Measurements from ENCODE around the gene FAM83C. TPM values are rescaled to one million over a fixed set of nuclear protein-coding genes. Genes with fewer than 3 reads are reported as not detected.

The FAM83C gene
- total and polyA plus RNA-seq, 7 donors: under 0.01 to 0.03 TPM; not detected in 5

- DNase-seq: no peak
- no peak overlapping the region for H3K4me3 ChIP-seq
- no peak overlapping the region for H3K27ac ChIP-seq
- no peaks in the 10 kb centered on the region for H3K9me3 ChIP-seq
- peaks cover 6 to 44% (median 9%) of the 10 kb centered on the region in 4 donors for H3K36me3 ChIP-seq
- TF ChIP-seq CTCF (IDR thresholded peaks at IDR 0.05) (no peak), POLR2AphosphoS5 (IDR thresholded peaks at IDR 0.05) (no peak), EP300 (IDR thresholded peaks at IDR 0.05) (no peak), POLR2A (IDR thresholded peaks at IDR 0.05) (no peak)
- intact Hi-C loops (cut with DNase I): loop anchor here (5.0 kb wide), 1 partner anchor 63 kb away; no protein-coding TSS in a partner anchor
- WGBS, 2 donors: 93 to 94% methylated on average over 19 of the region's 19 CpGs
- peaks cover 0 to 15% (median 7%) of the 10 kb centered on the region in 4 donors for H3K4me1 ChIP-seq
- H3K27me3 ChIP-seq: no peaks in the 10 kb centered on the region
Observed at GRCh38 chr20:35270021-35270902, 22.0 kb downstream of the FAM83C start.

- Histone ChIP-seq H3K27ac (peak overlapping the region in 1 of 4 donors; percentile 12), H3K4me1 (peaks cover 0 to 24% (median 15%) of the 10 kb centered on the region in 4 donors), H3K9me3 (no peaks in the 10 kb centered on the region), H3K27me3 (no peaks in the 10 kb centered on the region), H3K36me3 (peaks cover 6 to 39% (median 9%) of the 10 kb centered on the region in 4 donors), H3K4me3 (no peak overlapping the region)
- 43 to 60% methylated on average over 14 of the region's 14 CpGs for WGBS, 2 donors
- intact Hi-C loops (cut with DNase I): loop anchor here (2.0 kb wide), 1 partner anchor 124 kb away; no protein-coding TSS in a partner anchor
- DNase-seq: no peak
- no peak for TF ChIP-seq EP300 (IDR thresholded peaks at IDR 0.05)
- no peak for TF ChIP-seq POLR2AphosphoS5 (IDR thresholded peaks at IDR 0.05)
- TF ChIP-seq CTCF (IDR thresholded peaks at IDR 0.05): peak; percentile 49 to 77 (median 63)
- no peak for TF ChIP-seq POLR2A (IDR thresholded peaks at IDR 0.05)
Observed at GRCh38 chr20:35269055-35269781, 23.0 kb downstream of the FAM83C start.

DNA sequence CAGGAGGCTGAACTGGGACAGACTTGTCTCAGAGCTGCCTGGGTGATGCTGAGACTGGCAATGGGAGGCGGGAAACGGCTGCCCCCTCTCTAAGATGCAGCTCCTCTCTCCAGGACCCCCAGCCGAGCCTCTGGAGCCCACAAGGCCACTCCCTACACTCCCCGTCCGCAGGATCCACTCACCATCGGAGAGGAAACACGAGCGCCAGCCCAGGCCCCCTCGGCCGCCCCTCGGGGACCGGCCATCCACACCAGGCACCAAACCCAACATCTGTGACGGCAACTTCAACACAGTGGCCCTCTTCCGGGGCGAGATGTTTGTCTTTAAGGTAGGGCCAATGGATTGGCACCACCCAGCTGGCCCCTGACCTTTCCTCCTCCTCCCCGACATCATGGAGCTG is 25.1 kb downstream of the FAM83C start:
- H3K27me3 ChIP-seq: no peaks in the 10 kb centered on the region
- intact Hi-C loops (cut with DNase I): no loop called here
- 89 to 92% methylated on average over 16 of the region's 16 CpGs for WGBS, 2 donors

DNA sequence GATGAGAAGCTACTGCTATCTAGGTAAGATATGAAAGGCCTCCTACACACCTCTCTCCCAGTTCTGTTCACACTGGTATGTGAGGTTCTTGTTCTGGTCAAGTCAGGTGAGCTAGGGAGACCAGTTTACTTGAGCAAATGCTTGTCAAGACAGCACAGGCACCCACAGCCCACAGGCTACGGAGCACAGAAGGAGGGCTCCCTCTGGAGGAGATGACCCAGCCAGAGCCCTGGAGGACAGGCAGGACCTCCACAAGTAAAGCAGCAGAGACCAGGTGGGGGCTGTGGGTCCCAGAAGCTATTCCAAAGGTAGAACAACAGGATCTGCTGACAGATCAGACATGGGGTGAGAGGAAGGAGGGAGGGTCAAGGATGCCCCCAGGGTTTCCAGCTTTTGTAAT is 27.5 kb downstream of the FAM83C start:
- Histone ChIP-seq H3K27ac (peak overlapping the region in 2 of 4 donors; percentile 79 to 92), H3K4me1 (peaks cover 0 to 63% (median 41%) of the 10 kb centered on the region in 4 donors), H3K36me3 (peaks cover 0 to 20% (median 0%) of the 10 kb centered on the region in 4 donors), H3K27me3 (no peaks in the 10 kb centered on the region), H3K9me3 (no peaks in the 10 kb centered on the region), H3K4me3 (no peak overlapping the region)
- DNase-seq: no peak
- intact Hi-C loops (cut with DNase I): no loop called here
- TF ChIP-seq CTCF (IDR thresholded peaks at IDR 0.05): no peak
- WGBS, 2 donors: 78 to 82% methylated on average over 1 of the region's 1 CpG

More for the DNA sequence above, 25.1 kb downstream of the FAM83C start:
- no peak for DNase-seq
- H3K27ac ChIP-seq: no peak overlapping the region
- no peaks in the 10 kb centered on the region for H3K9me3 ChIP-seq
- H3K4me3 ChIP-seq: no peak overlapping the region
- H3K36me3 ChIP-seq: peaks cover 6 to 34% (median 9%) of the 10 kb centered on the region in 4 donors
- H3K4me1 ChIP-seq: peaks cover 0 to 39% (median 31%) of the 10 kb centered on the region in 4 donors
- TF ChIP-seq POLR2A (IDR thresholded peaks at IDR 0.05) (no peak), EP300 (IDR thresholded peaks at IDR 0.05) (no peak), POLR2AphosphoS5 (IDR thresholded peaks at IDR 0.05) (no peak), CTCF (IDR thresholded peaks at IDR 0.05) (no peak)
